Measurements from ENCODE around the gene CAMTA1.
"Not testable (repeated sequence)": the region's sequence is repeated elsewhere in the genome, so short reads cannot be mapped to it uniquely, and the experiment has no call there.

CAMTA1 gene

DNA sequence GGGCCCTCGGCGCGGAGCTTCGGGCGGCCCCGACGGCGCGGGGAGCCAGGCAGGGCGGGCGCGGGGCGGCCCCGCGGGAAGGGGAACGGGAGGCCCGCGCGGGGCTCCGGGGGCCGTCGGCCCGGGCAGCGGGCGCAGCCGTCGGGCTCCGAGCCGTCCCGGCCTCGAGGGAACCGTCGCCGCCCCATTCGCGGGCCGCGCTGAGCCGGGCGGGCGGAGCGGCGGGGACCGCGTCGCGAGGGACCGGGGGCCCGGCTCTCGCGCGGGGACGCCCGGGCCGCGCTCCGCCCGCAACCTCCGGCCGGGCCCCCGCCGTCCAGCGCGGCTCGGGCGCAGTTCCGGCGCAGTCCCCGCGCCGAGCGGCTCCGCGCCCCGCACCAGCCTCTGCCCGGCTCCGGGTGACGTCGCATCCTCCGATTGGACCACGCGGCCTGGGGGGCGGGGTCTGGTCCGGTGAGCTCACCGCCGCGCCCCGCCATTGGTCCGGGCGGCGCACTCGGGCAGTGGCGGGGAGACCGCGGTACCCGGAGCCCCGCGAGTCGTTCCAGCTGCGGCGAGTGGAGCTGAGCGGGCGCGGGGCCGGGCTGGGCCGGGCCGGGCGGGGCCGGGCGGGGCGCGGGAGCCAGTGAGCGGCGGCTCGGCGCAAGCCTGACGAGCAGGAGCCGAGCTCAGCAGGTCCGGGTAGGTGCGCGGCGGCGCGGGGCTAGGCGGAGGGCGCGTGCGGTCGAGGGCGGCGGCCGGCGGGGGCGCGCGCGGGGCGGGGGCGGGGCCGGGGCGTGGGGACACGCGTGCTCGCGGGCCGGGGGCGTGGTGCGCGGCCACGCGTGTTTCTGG is 919.2 kb downstream of the CAMTA1 start:
- TF ChIP-seq GATA1 (IDR thresholded peaks at IDR 0.05; ENCODE audit: low read depth, low read length) (no peak), POLR2A (IDR thresholded peaks at IDR 0.05; ENCODE audit: low read length) (no peak)
- DNase-seq = peak; percentile 87 to 93

DNA sequence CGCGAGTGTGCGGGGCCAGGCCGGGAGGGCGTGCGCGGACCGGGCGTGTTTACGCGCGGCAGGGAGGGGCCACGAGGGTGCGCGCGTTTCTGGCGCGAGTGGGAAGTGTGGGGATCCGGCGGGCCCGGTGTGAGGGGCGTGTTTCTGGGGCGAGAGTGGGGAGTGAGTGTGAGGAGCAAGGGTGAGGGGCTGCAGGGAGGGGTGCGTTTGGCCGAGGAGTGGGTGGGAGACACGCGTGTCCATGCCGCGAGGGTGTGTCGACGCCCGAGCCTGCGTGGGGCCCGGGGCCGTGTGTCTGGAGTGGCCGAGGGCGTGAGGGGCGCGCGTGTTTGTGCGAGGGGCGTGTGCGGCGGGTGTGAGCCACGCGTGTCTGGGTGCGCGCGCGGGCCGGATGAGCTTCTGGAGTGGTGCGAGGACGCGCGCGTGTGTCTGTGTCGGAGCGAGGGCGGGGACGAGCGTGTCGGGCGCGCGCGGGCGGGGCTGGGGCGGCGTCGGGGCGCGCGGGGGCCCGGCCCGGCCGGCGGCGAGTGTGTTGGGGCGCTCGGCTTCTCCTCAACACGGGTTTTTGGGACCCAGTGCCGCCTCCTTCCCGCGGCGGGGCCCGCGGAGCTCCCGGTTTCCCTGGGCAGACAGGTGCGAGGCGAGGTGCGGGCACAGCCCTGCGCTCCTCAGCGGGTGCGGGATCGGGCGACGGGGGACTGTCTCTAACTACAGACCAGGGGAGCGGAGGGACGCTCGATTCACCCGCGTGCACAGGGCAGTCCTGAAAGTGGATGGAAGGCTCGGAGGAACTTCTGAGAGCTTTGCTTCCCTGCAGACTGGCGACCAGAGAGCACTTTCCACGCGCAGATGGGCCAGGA is 920.0 kb downstream of the CAMTA1 start:
- no peak for TF ChIP-seq GATA1 (IDR thresholded peaks at IDR 0.05; ENCODE audit: low read depth, low read length)
- no peak for TF ChIP-seq POLR2A (IDR thresholded peaks at IDR 0.05; ENCODE audit: low read length)
- DNase-seq = peak; percentile 11 to 14

DNA sequence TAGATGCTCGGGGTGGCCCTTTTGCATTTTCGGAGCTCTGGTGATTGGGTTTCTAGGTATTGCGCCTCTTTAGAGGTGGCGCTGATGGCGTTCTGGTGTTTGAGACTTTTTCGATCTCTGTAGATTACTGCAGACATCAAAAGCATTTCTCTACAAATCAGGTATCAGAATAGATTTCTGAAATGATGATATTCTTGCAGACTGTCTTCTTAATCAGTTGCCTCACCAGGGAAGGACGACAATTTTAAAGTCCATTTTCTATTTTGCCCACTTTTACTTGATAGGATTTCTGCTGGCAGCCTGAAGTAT is 920.6 kb downstream of the CAMTA1 start:
- DNase-seq = no peak
- TF ChIP-seq POLR2A (IDR thresholded peaks at IDR 0.05; ENCODE audit: low read length) (no peak), GATA1 (IDR thresholded peaks at IDR 0.05; ENCODE audit: low read depth, low read length) (no peak)

DNA sequence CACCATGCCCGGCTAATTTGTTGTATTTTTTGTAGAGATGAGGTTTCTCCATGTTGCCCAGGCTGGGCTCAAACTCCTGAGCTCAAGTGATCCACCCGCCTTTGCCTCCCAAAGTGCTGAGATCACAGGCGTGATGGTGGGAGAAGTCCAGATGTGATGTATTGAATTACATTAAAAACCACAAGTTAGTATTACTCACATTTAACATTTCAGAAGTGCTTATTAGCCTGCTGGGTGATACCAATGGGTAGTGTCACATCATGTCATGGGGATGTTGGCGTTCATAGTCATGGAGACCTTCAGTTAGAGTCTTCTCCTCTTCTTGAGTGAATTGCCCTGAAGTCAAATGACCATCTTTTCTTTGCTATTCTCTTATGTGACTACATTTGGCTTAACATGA is 922.3 kb downstream of the CAMTA1 start:
- TF ChIP-seq GATA1 (IDR thresholded peaks at IDR 0.05; ENCODE audit: low read depth, low read length) = no peak
- TF ChIP-seq POLR2A (IDR thresholded peaks at IDR 0.05; ENCODE audit: low read length) = no peak

DNA sequence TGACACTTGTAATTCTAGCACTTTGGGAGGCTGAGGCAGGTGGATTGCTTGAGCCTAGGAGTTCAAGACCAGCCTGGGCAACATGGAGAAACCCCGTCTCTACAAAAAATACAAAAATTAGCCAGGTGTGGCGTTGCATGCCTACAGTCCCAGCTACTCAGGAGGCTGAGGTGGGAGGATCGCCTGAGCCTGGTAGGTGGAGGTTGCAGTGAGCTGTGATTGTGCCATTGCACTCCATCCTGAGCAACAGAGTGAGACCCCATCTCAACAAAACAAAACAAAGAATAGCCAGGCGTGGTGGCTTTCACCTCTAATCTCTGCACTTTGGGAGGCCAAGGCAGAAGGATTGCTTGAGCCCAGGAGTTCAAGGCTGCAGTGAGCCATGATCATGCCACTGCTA is 922.8 kb downstream of the CAMTA1 start:
- DNase-seq = not testable (repeated sequence)

More for the DNA sequence above, 922.3 kb downstream of the CAMTA1 start:
- DNase-seq = no peak

DNA sequence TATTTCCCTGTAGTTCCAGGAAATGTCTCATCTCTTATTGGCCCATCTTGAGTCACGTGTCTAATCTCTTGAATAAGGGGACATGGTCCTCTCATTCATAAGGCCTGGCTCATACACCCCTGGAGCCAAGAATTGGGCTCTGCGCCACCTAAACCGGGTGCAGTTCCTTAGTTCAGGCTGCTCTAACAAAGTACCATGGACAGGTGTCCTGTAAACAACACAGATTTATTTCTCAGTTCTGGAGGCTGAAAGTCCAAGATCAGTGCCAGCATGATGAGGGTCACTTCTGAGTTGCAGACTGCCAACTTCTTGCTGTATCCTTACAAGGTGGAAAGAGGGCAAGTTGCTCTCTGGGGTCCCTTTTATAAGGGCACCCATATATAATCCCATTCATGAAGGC is 925.6 kb downstream of the CAMTA1 start:
- TF ChIP-seq POLR2A (IDR thresholded peaks at IDR 0.05; ENCODE audit: low read length) (no peak), GATA1 (IDR thresholded peaks at IDR 0.05; ENCODE audit: low read depth, low read length) (no peak)
- no peak for DNase-seq

DNA sequence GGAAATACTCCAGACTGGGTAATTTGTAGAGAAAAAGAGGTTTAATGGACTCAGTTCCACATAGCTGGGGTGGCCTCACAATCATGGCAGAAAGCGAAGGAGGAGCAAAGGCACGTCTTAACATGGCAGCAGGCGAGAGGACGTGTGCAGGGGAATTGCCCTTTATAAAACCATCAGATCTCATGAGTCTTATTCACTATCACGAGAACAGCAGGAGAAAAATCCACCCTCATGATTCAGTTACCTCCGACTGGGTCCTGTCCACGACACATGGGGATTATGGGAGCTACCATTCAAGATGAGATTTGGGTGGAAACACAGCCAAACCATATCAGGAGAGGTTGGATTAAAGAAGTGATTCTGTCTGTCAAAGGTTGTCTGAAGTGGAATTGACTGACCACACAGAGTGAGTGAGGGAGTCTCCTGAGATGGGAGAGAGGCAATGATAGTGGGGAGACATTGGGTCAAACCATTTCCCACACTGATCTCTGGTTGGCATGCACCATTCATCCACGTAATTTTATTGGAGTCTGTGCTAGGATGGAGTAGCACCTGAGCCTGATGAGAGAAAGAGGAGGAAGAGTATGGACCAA is 927.6 kb downstream of the CAMTA1 start:
- no peak for TF ChIP-seq POLR2A (IDR thresholded peaks at IDR 0.05; ENCODE audit: low read length)
- no peak for TF ChIP-seq GATA1 (IDR thresholded peaks at IDR 0.05; ENCODE audit: low read depth, low read length)
- no peak for DNase-seq

DNA sequence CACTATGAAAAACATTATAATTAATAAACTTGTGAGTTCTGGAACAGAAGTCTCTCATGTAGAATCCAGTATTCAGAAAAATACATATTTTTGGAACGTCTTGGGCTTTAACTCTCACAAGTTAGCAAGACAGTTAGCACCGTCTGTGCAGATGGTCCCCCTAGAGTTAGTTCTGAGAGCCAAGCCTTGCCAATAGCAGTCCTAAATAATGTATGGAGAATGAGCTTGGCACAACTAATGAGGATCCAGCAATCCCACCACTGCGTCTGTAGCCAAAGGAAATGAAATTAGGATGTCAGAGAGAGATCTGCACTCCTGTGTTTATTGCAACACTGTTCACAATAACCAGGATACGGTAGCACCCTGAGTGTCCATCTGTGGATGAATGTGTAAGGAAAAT is 931.3 kb downstream of the CAMTA1 start:
- DNase-seq = no peak
- TF ChIP-seq POLR2A (IDR thresholded peaks at IDR 0.05; ENCODE audit: low read length) (no peak), GATA1 (IDR thresholded peaks at IDR 0.05; ENCODE audit: low read depth, low read length) (no peak)

DNA sequence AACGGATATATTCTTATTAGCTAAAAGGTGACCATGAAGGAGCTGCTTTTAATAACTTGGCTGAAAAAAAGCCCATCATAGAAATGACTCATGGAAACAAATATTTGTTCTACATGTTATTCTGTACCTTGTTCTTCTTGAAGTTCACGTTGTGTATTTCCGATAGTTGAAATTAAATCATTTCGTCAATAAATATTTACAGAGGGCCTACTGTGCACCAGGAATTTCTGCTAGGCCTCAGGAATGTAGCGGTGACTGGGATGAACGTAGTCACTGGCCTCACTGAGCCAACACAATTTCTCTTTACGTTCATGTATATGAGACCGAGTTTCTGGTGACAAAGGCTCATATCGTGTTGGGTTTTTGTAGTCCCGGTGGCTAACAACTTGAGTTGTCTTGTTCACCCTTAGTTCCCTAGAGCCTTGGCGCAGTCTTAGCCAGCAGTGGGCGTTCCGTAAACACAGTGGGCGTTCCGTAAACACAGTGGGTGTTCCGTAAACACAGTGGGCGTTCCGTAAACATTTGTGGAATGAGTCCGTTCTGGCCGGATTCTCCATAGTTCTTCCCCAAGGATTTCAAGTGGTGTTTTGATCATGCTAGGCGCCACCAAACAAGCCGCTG is 932.6 kb downstream of the CAMTA1 start:
- no peak for TF ChIP-seq POLR2A (IDR thresholded peaks at IDR 0.05; ENCODE audit: low read length)
- TF ChIP-seq GATA1 (IDR thresholded peaks at IDR 0.05; ENCODE audit: low read depth, low read length) = no peak
- DNase-seq = no peak

DNA sequence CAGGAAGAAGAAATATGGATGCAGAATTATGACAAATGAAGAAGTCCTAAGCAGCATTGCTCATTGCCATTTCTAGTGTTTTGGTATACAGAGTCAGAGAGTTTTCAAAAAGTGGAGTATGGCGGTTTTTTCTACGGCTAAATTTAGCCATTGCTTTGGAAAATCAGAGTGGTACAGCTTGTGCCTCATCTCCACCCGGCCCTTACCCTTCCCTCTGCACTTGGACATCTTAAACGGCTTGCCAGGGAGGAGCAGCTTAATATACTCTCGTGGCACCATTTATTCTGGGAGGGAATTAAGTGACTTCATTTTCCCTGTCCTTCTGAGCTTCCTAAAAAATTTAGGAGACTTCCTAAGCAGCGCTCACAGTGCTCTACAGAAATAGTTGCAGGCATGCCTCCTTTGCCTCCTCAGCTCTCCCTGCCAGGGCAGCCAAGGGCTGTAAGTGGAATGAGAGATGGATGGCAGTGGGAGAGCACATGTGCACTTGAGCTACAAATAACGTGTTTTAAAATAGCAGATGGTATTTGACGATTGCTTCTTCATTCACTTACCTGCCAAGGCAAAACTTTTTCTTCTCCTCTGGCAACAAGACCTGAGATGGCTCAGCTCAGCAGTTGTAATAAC is 934.3 kb downstream of the CAMTA1 start:
- DNase-seq = no peak
- TF ChIP-seq POLR2A (IDR thresholded peaks at IDR 0.05; ENCODE audit: low read length) = no peak

DNA sequence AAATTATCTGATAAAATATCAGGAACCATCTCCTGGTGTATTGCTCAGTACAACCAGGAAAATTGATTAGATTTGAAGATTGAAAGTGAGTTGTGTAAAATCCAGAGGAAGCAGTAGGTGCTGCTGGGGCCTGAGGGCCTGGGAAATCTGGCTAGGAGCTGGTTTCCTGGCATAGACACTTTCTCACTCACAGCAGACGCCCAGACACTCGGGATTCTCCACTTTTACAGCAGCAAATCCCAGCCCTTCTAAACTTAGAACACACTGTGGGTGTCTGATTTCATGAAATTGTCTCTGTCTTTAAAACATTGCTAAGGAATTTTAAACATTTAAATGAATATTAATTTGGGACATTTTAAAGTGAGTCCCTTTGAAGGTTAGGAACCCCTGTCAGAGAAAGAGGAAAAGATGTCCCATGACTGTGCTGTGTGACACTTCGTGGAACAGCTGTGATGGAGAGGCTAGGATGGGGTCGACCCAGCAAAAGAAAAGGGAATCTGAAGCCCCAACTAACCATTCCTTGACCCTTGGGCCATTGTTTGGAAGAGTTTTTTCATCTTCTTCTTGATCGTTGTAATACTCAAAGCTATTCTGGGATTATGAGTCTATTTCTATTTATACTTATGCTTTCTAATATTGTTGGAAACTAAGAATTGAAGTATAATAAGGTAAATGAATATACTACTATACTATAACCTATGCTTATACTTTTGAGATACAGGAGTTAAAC is 936.9 kb downstream of the CAMTA1 start:
- TF ChIP-seq POLR2A (IDR thresholded peaks at IDR 0.05; ENCODE audit: low read length) (no peak), GATA1 (IDR thresholded peaks at IDR 0.05; ENCODE audit: low read depth, low read length) (no peak)
- DNase-seq = no peak

DNA sequence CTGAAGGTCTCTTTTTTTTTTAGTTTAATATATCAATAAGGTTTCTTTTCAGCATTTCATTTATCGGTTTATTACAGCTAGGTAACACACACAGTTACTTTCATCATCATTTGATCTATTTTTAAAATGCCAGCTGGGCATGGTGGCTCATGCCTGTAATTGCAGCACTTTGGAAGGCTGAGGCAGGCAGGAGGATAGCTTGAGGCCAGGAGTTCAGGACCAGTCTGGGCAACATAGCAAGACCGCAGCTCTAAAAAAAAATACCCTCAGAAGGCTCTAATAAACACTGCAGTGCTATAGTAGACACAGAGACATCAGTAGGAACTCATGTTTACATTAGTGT is 937.4 kb downstream of the CAMTA1 start:
- TF ChIP-seq GATA1 (IDR thresholded peaks at IDR 0.05; ENCODE audit: low read depth, low read length) (no peak), POLR2A (IDR thresholded peaks at IDR 0.05; ENCODE audit: low read length) (no peak)
- no peak for DNase-seq

DNA sequence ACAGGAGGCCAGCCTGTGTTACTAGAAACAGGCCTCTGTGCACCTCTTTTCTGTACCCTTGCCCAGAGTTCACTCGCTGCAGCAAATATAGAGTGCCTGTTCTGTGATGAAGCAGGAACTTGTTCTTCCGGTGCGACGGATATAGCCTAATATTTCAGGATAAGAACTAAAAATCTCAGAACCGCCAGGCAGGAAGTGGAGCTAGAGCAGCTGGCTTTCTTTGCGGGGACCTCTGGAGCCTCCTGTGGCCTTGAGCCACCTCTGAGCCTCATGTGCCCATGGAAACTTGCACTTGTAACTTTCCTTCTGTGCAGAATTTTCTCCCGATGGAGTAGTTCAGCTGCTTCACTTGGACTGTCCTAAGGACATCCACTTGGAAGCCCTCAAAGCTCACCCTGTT is 941.4 kb downstream of the CAMTA1 start:
- TF ChIP-seq POLR2A (IDR thresholded peaks at IDR 0.05; ENCODE audit: low read length) (no peak), GATA1 (IDR thresholded peaks at IDR 0.05; ENCODE audit: low read depth, low read length) (no peak)
- no peak for DNase-seq

All from erythroblast (primary cell).